DMS53 treated with DMSO at 0.1 percent for 48 hours (cell line): Measurements from ENCODE around the gene CCR5AS.
"Not testable (repeated sequence)": the region's sequence is repeated elsewhere in the genome, so short reads cannot be mapped to it uniquely, and the experiment has no call there.

Source experiments
- DNase-seq: peaks from one replicate; lab custom pipeline; 2025; ENCODE audit not compliant: unreplicated experiment; lab: John Stamatoyannopoulos, UW

CCR5AS gene

DNA sequence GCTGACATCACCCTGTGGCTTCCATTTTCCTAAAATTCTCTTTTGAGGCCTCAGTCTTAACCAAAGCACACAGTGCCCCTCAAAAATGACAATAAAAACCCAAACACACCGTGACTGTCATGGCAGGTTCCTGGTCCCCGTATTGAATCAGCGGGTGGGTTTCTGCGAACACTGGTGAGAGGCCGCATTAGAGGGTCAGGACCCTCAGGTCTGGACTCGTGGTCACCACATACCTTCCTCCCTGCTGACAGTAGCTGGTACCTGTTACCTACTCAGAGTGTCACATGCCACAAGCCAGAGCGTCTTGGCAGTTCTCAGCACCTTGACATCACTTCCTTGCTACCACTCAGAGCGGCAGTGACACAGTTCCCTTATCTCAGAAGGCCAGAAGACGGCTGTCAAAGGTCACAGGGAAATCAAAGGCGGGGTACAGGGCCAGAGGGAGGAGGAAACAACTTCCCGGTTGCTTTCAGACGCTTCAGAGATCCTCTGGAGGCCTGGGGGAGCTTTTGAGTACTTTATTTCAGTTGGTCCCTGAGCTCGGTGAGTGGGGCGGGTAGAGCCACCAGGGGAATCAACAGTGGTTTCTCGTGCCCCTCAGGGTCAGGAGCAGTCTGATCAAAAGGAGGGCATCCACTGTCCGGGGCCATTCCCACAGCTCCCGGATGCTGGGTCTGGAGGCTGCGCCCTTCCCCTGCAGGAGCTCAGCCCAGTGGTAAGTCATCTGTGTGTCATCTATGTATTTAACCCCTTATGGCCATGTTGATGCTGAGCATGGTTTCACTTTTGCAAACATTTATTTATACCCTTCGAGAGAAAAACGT, at the start of gene CCR5AS, which contains the start of gene CCRL2:
Gene CCR5AS (minus strand): TSS at position 279 of the 824 bp plus-strand sequence.
Gene CCRL2 (plus strand): TSS at position 472 of the 824 bp plus-strand sequence. CDS start 821 bp downstream, outside the sequence.
- DNase-seq: no peak

DNA sequence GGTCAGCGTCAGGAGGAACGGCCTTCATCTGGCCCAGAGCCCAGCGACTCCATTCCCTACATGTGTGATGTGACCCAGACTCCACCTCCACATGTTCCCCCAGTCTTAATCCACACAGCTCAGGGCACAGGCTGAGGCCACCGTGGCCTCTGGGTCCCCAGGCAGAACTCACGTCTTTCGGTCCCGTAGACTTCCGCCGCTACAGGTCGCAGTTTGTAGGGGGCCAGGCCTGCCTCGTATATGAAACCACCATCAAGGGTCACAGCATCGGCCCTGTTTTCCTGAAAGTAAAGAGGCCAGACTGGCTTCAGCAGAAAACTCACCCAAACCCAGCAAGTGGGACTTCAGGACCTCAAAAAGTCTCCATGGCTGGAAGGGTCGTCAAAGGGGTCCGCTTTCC, 49.3 kb upstream of the CCR5AS start:
- no peak for DNase-seq

- DNase-seq: no peak
Measured at GRCh38 chr3:46455231-46456115, 48.6 kb upstream of the CCR5AS start.

DNA sequence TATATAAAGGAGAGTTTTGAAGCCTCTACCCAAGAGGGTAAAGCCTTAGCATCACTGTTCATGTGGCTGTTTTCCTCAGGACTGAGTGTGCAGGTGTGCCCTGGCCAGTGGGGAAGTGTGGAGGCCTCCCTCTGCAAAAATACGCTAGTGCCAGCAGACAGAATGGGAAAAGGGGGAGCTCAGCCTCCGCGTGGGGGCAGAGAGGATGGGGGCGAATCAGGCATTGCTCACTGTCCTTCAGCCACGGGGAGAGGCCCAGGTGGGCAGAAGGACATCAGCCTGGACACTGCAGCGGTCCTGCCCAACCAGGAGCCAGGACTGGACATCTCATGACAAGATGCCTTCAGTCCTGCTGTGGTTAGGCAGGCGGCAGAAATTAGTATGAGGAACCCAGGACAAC, 47.7 kb upstream of the CCR5AS start:
- DNase-seq: no peak

DNA sequence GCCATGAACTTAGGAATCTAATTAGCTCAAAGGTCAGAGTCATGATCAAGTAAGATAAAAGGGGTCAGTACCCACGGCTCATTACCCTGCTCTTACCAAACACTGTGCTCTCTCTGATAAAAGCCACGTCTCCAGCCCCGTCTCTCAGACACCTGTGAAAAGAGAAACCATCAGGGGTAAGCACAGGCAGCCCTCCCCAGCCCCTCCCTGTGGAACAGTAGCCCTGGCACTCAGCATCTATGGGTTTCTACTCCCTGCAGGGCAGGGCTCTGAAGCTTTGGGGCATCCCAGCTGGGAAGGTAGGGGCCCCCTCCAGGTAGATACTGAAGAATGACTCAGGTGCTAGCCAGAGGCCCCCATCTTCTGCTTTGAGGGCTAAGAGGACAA, 47.3 kb upstream of the CCR5AS start:
- DNase-seq: no peak

- DNase-seq: no peak
Measured at GRCh38 chr3:46453526-46454208, 46.8 kb upstream of the CCR5AS start.

DNA sequence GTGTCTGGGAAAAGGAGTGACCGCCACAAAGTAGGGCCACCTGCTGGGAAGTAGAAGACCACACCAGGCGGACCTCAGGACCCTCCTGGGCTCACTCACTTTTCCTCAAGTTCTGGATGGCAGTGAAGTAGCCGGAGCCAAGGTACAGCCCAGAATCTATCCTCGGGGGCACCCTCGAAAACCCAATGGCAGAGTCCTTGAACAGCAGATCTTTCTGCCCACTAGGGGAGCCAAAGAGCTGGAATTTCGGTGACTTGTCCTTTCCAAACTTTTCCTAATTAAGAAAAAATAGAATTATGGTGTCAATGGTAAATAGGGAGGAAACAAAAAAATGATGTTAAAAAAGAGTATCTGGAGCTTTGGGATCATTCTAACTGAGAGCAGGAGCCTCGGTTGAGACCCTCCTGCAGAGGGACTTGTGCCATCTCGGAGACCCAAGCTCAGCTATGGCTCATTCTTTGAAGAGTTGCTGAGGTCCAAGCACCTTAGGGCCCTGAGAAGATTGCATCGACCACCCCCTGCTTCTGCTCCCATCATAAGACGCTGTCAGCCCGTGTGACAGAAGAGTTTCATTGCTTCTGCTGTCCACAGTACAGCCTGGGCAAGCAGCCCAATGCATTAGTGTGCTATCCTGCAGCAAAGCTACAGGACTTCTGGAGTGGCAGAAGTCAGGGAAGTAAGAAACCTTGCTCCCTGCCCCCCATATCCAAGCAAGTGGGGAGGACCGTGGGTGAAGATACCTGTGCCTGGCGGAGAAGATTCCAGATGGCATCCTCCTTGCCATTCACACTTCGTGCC, 43.1 kb upstream of the CCR5AS start:
- no peak for DNase-seq

- no peak for DNase-seq
Measured at GRCh38 chr3:46448721-46449120, 41.9 kb upstream of the CCR5AS start.

DNA sequence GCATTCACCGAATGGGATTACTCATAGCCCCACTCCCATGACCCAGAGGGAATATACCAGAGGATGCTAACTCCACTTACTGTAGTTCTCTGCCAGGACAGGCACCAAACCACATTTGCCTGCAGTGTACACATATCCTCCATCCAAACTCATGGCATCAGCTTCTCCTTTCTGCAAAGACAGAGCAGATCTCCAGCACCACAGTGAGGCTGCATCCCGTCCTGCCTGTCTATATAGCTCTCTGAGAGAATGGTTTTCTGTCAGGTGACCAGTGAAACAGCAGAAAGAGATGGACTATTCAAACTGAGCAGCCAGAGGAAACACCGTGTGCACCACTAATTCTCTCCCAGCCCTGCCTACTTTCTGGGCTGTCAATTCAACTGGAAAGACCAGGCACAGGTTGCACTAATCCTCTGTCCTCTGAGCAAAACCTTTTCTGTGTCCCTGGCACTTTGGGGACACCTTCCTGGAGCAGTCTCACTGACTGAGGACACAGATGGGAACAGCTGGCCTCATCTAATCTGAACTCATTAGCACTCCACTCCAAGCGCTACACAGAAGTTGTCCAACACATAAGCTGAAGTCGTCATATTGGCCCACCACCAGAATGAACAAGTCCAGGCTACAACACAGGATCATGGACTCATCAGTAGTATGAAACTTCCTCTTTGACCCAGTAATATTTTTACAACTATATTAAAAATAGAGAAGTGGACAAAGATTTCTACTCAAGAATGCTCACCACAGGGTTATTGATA, 40.5 kb upstream of the CCR5AS start:
- no peak for DNase-seq

GRCh38 chr3:46442576-46443530, 36.0 kb upstream of the CCR5AS start:
- DNase-seq: no peak

GRCh38 chr3:46440531-46441294, 33.8 kb upstream of the CCR5AS start:
- DNase-seq: no peak

GRCh38 chr3:46438831-46439230, 32.0 kb upstream of the CCR5AS start:
- DNase-seq: no peak

GRCh38 chr3:46435081-46435726, 28.3 kb upstream of the CCR5AS start:
- DNase-seq: no peak

GRCh38 chr3:46433841-46434240, 27.0 kb upstream of the CCR5AS start:
- no peak for DNase-seq

DNA sequence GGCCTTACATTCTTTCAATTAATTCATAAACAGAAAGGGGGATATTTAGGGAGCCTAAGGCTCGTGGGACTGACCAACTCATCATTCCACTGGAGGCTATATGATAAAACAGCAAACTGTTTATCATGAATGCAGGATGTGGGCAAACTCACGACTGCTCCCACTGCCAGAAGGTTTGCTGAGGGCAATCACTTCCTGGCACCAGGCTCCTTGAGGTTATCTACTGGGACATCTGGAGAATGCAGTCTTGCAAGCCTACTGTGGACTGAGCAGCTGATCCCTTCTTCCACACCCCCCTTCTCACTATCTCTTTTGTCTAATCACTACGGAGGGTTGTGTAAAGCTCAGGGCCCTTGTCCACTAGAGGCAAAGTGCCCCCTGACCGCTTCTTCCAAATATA, 26.3 kb upstream of the CCR5AS start:
- DNase-seq: not testable (repeated sequence)

- DNase-seq: not testable (repeated sequence)
Measured at GRCh38 chr3:46431905-46432304, 25.0 kb upstream of the CCR5AS start.

DNA sequence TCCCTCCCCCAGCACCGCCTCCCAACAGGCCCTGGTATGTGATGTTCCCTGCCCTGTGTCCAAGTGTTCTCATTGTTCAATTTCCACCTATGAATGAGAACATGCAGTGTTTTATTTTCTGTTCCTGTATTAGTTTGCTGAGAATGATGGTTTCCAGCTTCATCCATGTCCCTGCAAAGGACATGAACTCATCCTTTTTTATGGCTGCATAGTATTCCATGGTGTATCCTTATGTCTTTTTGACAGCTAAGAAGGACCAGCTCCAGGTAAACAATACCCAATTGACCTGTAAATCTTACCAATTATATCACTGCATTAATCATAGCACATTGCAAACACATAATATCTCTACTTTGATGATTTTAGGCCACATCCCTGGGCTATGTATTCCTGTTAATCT, 24.0 kb upstream of the CCR5AS start:
- DNase-seq: not testable (repeated sequence)
